Rectal smooth muscle tissue (tissue), 1 donor: ENCODE measurements around the gene WDR17.
A peak's percentile ranks its signal among the peaks of the same experiment; 100 is the strongest.

Experiments
- H3K27ac ChIP-seq: one replicate; pipeline ENCODE4 v1.7.0; 2013; ENCODE audit warnings: low read depth, low read length, inconsistent platforms
- H3K27me3 ChIP-seq: one replicate; pipeline ENCODE4 v1.7.0; 2013; ENCODE audit warnings: low read length; ENCODE audit not compliant: control insufficient read depth, insufficient read depth
- H3K36me3 ChIP-seq: one replicate; pipeline ENCODE4 v1.7.0; 2013; ENCODE audit warnings: low read length; ENCODE audit not compliant: control insufficient read depth, insufficient read depth
- H3K4me1 ChIP-seq: one replicate; pipeline ENCODE4 v1.7.0; 2013; ENCODE audit warnings: low read length; ENCODE audit not compliant: control insufficient read depth, insufficient read depth
- H3K4me3 ChIP-seq: one replicate; pipeline ENCODE4 v1.7.0; 2013; ENCODE audit warnings: low read length
- H3K9ac ChIP-seq: one replicate; pipeline ENCODE4 v1.7.0; 2013; ENCODE audit warnings: low read length

Gene WDR17

GRCh38 chr4:176065435-176066291, at the start of gene WDR17:
TSS of gene WDR17 (plus strand) at chr4:176065841. CDS start at chr4:176111581, 45,740 bp downstream.
- Histone ChIP-seq H3K27ac (peak within 1 kb of the TSS; percentile 43), H3K9ac (peak within 1 kb of the TSS; percentile 59), H3K4me1 (peaks cover 4% of the 10 kb centered on the region), H3K27me3 (no peaks in the 10 kb centered on the region), H3K36me3 (no peaks in the 10 kb centered on the region), H3K4me3 (peak within 1 kb of the TSS; percentile 75)

GRCh38 chr4:176016601-176017000, 49.0 kb upstream of the WDR17 start:
- no peak overlapping the region for H3K9ac ChIP-seq
- H3K4me1 ChIP-seq = no peaks in the 10 kb centered on the region
- no peak overlapping the region for H3K27ac ChIP-seq
- no peaks in the 10 kb centered on the region for H3K27me3 ChIP-seq
- H3K36me3 ChIP-seq = no peaks in the 10 kb centered on the region
- H3K4me3 ChIP-seq = no peak overlapping the region

GRCh38 chr4:176020481-176021085, 45.1 kb upstream of the WDR17 start:
- H3K36me3 ChIP-seq = no peaks in the 10 kb centered on the region
- no peaks in the 10 kb centered on the region for H3K4me1 ChIP-seq
- H3K4me3 ChIP-seq = no peak overlapping the region
- H3K27me3 ChIP-seq = no peaks in the 10 kb centered on the region
- H3K9ac ChIP-seq = no peak overlapping the region
- H3K27ac ChIP-seq = no peak overlapping the region

- no peaks in the 10 kb centered on the region for H3K36me3 ChIP-seq
- H3K4me1 ChIP-seq = no peaks in the 10 kb centered on the region
- H3K27ac ChIP-seq = no peak overlapping the region
- H3K9ac ChIP-seq = no peak overlapping the region
- no peaks in the 10 kb centered on the region for H3K27me3 ChIP-seq
- no peak overlapping the region for H3K4me3 ChIP-seq
These were observed 35.2 kb upstream of the WDR17 start for GRCh38 chr4:176030391-176030790.

GRCh38 chr4:176031922-176032321, 33.7 kb upstream of the WDR17 start:
- Histone ChIP-seq H3K4me1 (no peaks in the 10 kb centered on the region), H3K27ac (no peak overlapping the region), H3K9ac (no peak overlapping the region), H3K4me3 (no peak overlapping the region), H3K36me3 (no peaks in the 10 kb centered on the region), H3K27me3 (no peaks in the 10 kb centered on the region)

- H3K9ac ChIP-seq = no peak overlapping the region
- H3K27ac ChIP-seq = no peak overlapping the region
- no peaks in the 10 kb centered on the region for H3K4me1 ChIP-seq
- H3K27me3 ChIP-seq = no peaks in the 10 kb centered on the region
- no peak overlapping the region for H3K4me3 ChIP-seq
- H3K36me3 ChIP-seq = no peaks in the 10 kb centered on the region
These were observed 33.2 kb upstream of the WDR17 start for GRCh38 chr4:176032454-176032853.

GRCh38 chr4:176034499-176034898, 31.1 kb upstream of the WDR17 start:
- Histone ChIP-seq H3K9ac (no peak overlapping the region), H3K4me1 (no peaks in the 10 kb centered on the region)

GRCh38 chr4:176034936-176035335, 30.7 kb upstream of the WDR17 start:
- no peak overlapping the region for H3K4me3 ChIP-seq
- no peak overlapping the region for H3K9ac ChIP-seq
- H3K27me3 ChIP-seq = no peaks in the 10 kb centered on the region
- no peak overlapping the region for H3K27ac ChIP-seq
- no peaks in the 10 kb centered on the region for H3K4me1 ChIP-seq
- H3K36me3 ChIP-seq = no peaks in the 10 kb centered on the region

More at GRCh38 chr4:176034499-176034898, 31.1 kb upstream of the WDR17 start:
- no peaks in the 10 kb centered on the region for H3K27me3 ChIP-seq
- H3K27ac ChIP-seq = no peak overlapping the region
- H3K4me3 ChIP-seq = no peak overlapping the region
- no peaks in the 10 kb centered on the region for H3K36me3 ChIP-seq

GRCh38 chr4:176036585-176037205, 28.9 kb upstream of the WDR17 start:
- Histone ChIP-seq H3K36me3 (no peaks in the 10 kb centered on the region), H3K4me1 (no peaks in the 10 kb centered on the region), H3K9ac (no peak overlapping the region)

GRCh38 chr4:176038789-176039188, 26.9 kb upstream of the WDR17 start:
- Histone ChIP-seq H3K27me3 (no peaks in the 10 kb centered on the region), H3K27ac (no peak overlapping the region), H3K4me3 (no peak overlapping the region), H3K4me1 (no peaks in the 10 kb centered on the region), H3K9ac (no peak overlapping the region), H3K36me3 (no peaks in the 10 kb centered on the region)

More at GRCh38 chr4:176036585-176037205, 28.9 kb upstream of the WDR17 start:
- no peak overlapping the region for H3K27ac ChIP-seq
- H3K4me3 ChIP-seq = no peak overlapping the region
- no peaks in the 10 kb centered on the region for H3K27me3 ChIP-seq

GRCh38 chr4:176042195-176042594, 23.4 kb upstream of the WDR17 start:
- H3K4me3 ChIP-seq = no peak overlapping the region
- no peaks in the 10 kb centered on the region for H3K27me3 ChIP-seq
- no peaks in the 10 kb centered on the region for H3K36me3 ChIP-seq
- H3K9ac ChIP-seq = no peak overlapping the region
- H3K27ac ChIP-seq = no peak overlapping the region
- H3K4me1 ChIP-seq = no peaks in the 10 kb centered on the region

- Histone ChIP-seq H3K27me3 (no peaks in the 10 kb centered on the region), H3K27ac (no peak overlapping the region), H3K9ac (no peak overlapping the region), H3K4me3 (no peak overlapping the region), H3K36me3 (no peaks in the 10 kb centered on the region), H3K4me1 (no peaks in the 10 kb centered on the region)
These were observed 21.6 kb upstream of the WDR17 start for GRCh38 chr4:176043838-176044588.
